Stimulated activated CD4-positive, alpha-beta T cell treated with anti-CD3 and anti-CD28 coated beads, Interleukin-12 subunit alpha, Interleukin-12 subunit beta, amount 100 ng/mL, for 48 hours (primary cell): ENCODE results near the gene KPNA2.

ENCODE experiments used
- DNase-seq, 3 donors: peaks; one replicate each; pipeline ENCODE4 v3.0.0-alpha.2; 2020; ENCODE audit warnings: low read depth in 2 of 3, low spot score in 1 of 3

The KPNA2 gene

GRCh38 chr17:68095205-68095811 lies 59.8 kb downstream of the KPNA2 start:
- DNase-seq, result no peak

GRCh38 chr17:68096111-68096510 lies 60.6 kb downstream of the KPNA2 start:
- no peak for DNase-seq
